CD14-positive monocyte (primary cell): ENCODE measurements around the gene ACKR4. TPM values are rescaled to one million over a fixed set of nuclear protein-coding genes. Genes with fewer than 3 reads are reported as not detected.

Source experiments
- DNase-seq, 3 donors: peaks; one replicate each; pipeline ENCODE4 v3.0.0-alpha.2; 2011 to 2022
- H2AFZ ChIP-seq: 2 replicates; pipeline ENCODE4 v1.6.0; 2012; ENCODE audit warnings: mild to moderate bottlenecking, low read depth, low read length, inconsistent platforms; ENCODE audit not compliant: insufficient read depth, poor library complexity, severe bottlenecking
- H3K27ac ChIP-seq, 2 donors: 1 replicate in 1 of 2; 2 replicates in 1 of 2; pipeline ENCODE4 v1.5.1; 2012 to 2013; ENCODE audit warnings: low read length in 2 of 2, control low read depth in 1 of 2, inconsistent platforms in 1 of 2, low read depth in 1 of 2, mild to moderate bottlenecking in 1 of 2
- H3K27me3 ChIP-seq, 2 donors: one replicate each; pipeline versions ENCODE4 v1.6.0 to v1.6.1; 2011 to 2013; ENCODE audit warnings: low read length in 2 of 2; ENCODE audit not compliant: control insufficient read depth in 2 of 2, insufficient read depth in 2 of 2
- H3K36me3 ChIP-seq, 2 donors: replicated peaks in 1 of 2; 1 replicate in 1 of 2; 2 replicates in 1 of 2; pipeline versions ENCODE4 v1.5.1 to v1.6.1; 2012 to 2013; ENCODE audit warnings: low read length in 2 of 2, control low read depth in 1 of 2, inconsistent platforms in 1 of 2, mild to moderate bottlenecking in 1 of 2; ENCODE audit not compliant: insufficient read depth in 2 of 2, control insufficient read depth in 1 of 2
- H3K4me1 ChIP-seq, 2 donors: 1 replicate in 1 of 2; 2 replicates in 1 of 2; pipeline versions ENCODE4 v1.5.1 to v1.6.1; 2012 to 2013; ENCODE audit warnings: low read length in 2 of 2, control low read depth in 1 of 2, inconsistent platforms in 1 of 2, mild to moderate bottlenecking in 1 of 2, moderate library complexity in 1 of 2; ENCODE audit not compliant: insufficient read depth in 2 of 2, control insufficient read depth in 1 of 2
- H3K4me2 ChIP-seq: replicated peaks from 2 replicates; pipeline ENCODE3; 2012; ENCODE audit warnings: low read length, moderate library complexity, mild to moderate bottlenecking; ENCODE audit not compliant: poor library complexity, severe bottlenecking; ENCODE audit errors: extremely low read depth
- H3K4me3 ChIP-seq, 3 experiments: fragments of 200-600 bp in 1 of 3; sonication (generic) in 1 of 3; replicated peaks in 1 of 3; 1 replicate in 2 of 3; 2 replicates in 1 of 3; pipeline ENCODE4 v1.5.1; 2011 to 2013; ENCODE audit warnings: low read length in 3 of 3, mild to moderate bottlenecking in 3 of 3, control low read depth in 2 of 3, low read depth in 2 of 3, inconsistent platforms in 1 of 3, moderate library complexity in 1 of 3
- H3K79me2 ChIP-seq: 2 replicates; pipeline ENCODE4 v1.6.0; 2012; ENCODE audit warnings: mild to moderate bottlenecking, control low read depth, inconsistent platforms, low read length, moderate library complexity; ENCODE audit not compliant: insufficient read depth
- H3K9ac ChIP-seq: 2 replicates; pipeline ENCODE4 v1.6.0; 2017; ENCODE audit warnings: low read length, mild to moderate bottlenecking; ENCODE audit not compliant: insufficient read depth, poor library complexity, severe bottlenecking
- H3K9me3 ChIP-seq, 2 donors: replicated peaks in 1 of 2; 1 replicate in 1 of 2; 2 replicates in 1 of 2; pipeline versions ENCODE4 v1.5.1 to v1.6.1; 2012 to 2013; ENCODE audit warnings: low read length in 2 of 2, control low read depth in 1 of 2; ENCODE audit not compliant: control insufficient read depth in 1 of 2, insufficient read depth in 1 of 2
- H4K20me1 ChIP-seq: 2 replicates; pipeline ENCODE4 v1.6.0; 2012; ENCODE audit warnings: mild to moderate bottlenecking, low read length, control low read depth, moderate library complexity; ENCODE audit not compliant: insufficient read depth
- H3K27ac Mint-ChIP-seq, 7 donors: one replicate each; pipeline ENCODE4 v1.8.0; 2020; ENCODE audit warnings: mild to moderate bottlenecking in 7 of 7, mixed read lengths in 7 of 7, moderate library complexity in 6 of 7, inconsistent platforms in 2 of 7
- H3K27me3 Mint-ChIP-seq, 3 donors: one replicate each; pipeline ENCODE4 v1.8.0; 2021 to 2022; ENCODE audit warnings: low read depth in 3 of 3, mild to moderate bottlenecking in 3 of 3, mixed read lengths in 3 of 3, moderate library complexity in 3 of 3, inconsistent platforms in 1 of 3
- H3K36me3 Mint-ChIP-seq, 2 donors: one replicate each; pipeline ENCODE4 v1.8.0; 2020; ENCODE audit warnings: mixed read lengths in 2 of 2, inconsistent platforms in 1 of 2, mild to moderate bottlenecking in 1 of 2
- H3K4me1 Mint-ChIP-seq: one replicate; pipeline ENCODE4 v1.8.0; 2020; ENCODE audit warnings: mild to moderate bottlenecking, mixed read lengths
- H3K4me3 Mint-ChIP-seq, 2 donors: one replicate each; pipeline ENCODE4 v1.8.0; 2020; ENCODE audit warnings: mild to moderate bottlenecking in 2 of 2, mixed read lengths in 2 of 2, moderate library complexity in 1 of 2
- H3K9me3 Mint-ChIP-seq, 7 donors: one replicate each; pipeline ENCODE4 v1.8.0; 2020 to 2022; ENCODE audit warnings: mixed read lengths in 7 of 7, mild to moderate bottlenecking in 6 of 7, moderate library complexity in 6 of 7, inconsistent platforms in 2 of 7
- CTCF ChIP-seq: fragments of 200-600 bp; IDR thresholded peaks from one replicate; pipeline ENCODE4 v1.8.0; 2022; ENCODE audit warnings: antibody characterized with exemption, mild to moderate bottlenecking
- WGBS: methylation state at CpG from one replicate; pipeline ENCODE4 v1.1.5; 2013; ENCODE audit warnings: missing lambda C conversion rate; ENCODE audit not compliant: insufficient coverage; 5-methylcytosine and 5-hydroxymethylcytosine counted together
- intact Hi-C, 2 donors: fragments of 100-400 bp; cut with micrococcal nuclease; formaldehyde crosslinking; loops; one replicate each; pipeline versions ENCODE4 v1.15.0 to v1.15.1; 2023
- polyA plus RNA-seq, 3 donors: library from polyadenylated mRNA; depleted of rRNA in 1 of 3; unstranded in 2 of 3; stranded (reverse) in 1 of 3; fragments of 300-500 nt in 2 of 3; fragments of >200 nt in 1 of 3; fragmentation: Illumina TruSeq in 2 of 3; gene quantifications; 1 replicate in 2 of 3; 2 replicates in 1 of 3; pipeline ENCODE4 v1.2.3, GENCODE V29; 2012 to 2021

Gene ACKR4
- polyA plus RNA-seq, 3 donors: 0.09 TPM; not detected in 2

- Histone ChIP-seq H3K4me3 (no peak overlapping the region), H3K27ac (no peak overlapping the region), H3K27me3 (no peaks in the 10 kb centered on the region), H3K9ac (no peak overlapping the region), H3K9me3 (no peaks in the 10 kb centered on the region), H3K4me2 (no peak overlapping the region), H2AFZ (no peak overlapping the region), H4K20me1 (no peaks in the 10 kb centered on the region), H3K36me3 (no peaks in the 10 kb centered on the region), H3K4me1 (peaks cover 4 to 6% of the 10 kb centered on the region in 2 donors), H3K79me2 (no peaks in the 10 kb centered on the region)
- H3K4me1 Mint-ChIP-seq: peaks cover 13% of the 10 kb centered on the region
- peaks cover 0 to 6% (median 2%) of the 10 kb centered on the region in 7 donors for H3K9me3 Mint-ChIP-seq
- H3K36me3 Mint-ChIP-seq: peaks cover 0 to 11% of the 10 kb centered on the region in 2 donors
- intact Hi-C loops: no loop called here
- no peak for TF ChIP-seq CTCF
- H3K27me3 Mint-ChIP-seq: peaks cover 0 to 4% (median 0%) of the 10 kb centered on the region in 3 donors
- no peak for DNase-seq
- no peak overlapping the region for H3K27ac Mint-ChIP-seq
- no peak overlapping the region for H3K4me3 Mint-ChIP-seq
These were observed 4.9 kb upstream of the ACKR4 start for GRCh38 chr3:132592216-132592615.

- H3K9ac ChIP-seq: no peak overlapping the region
- intact Hi-C loops: no loop called here
- Mint-ChIP-seq H3K4me1 (peaks cover 13% of the 10 kb centered on the region), H3K4me3 (no peak overlapping the region), H3K9me3 (peaks cover 0 to 6% (median 2%) of the 10 kb centered on the region in 7 donors), H3K36me3 (peaks cover under 1 to 12% of the 10 kb centered on the region in 2 donors), H3K27me3 (peaks cover 0 to 4% (median 0%) of the 10 kb centered on the region in 3 donors), H3K27ac (peak overlapping the region in 1 of 7 donors; percentile 13)
- no peaks in the 10 kb centered on the region for H3K9me3 ChIP-seq
- no peak overlapping the region for H3K4me2 ChIP-seq
- WGBS: no CpG with 5 or more reads among the region's 1 CpG
- no peak overlapping the region for H3K27ac ChIP-seq
- no peak overlapping the region for H3K4me3 ChIP-seq
- no peaks in the 10 kb centered on the region for H3K27me3 ChIP-seq
- peaks cover 4 to 6% of the 10 kb centered on the region in 2 donors for H3K4me1 ChIP-seq
- H4K20me1 ChIP-seq: no peaks in the 10 kb centered on the region
- no peak overlapping the region for H2AFZ ChIP-seq
- H3K36me3 ChIP-seq: peaks cover under 1 to 1% of the 10 kb centered on the region in 2 donors
- H3K79me2 ChIP-seq: no peaks in the 10 kb centered on the region
- no peak for TF ChIP-seq CTCF
- DNase-seq: no peak
These were observed 3.7 kb upstream of the ACKR4 start for GRCh38 chr3:132593241-132593946.
